OCI-M1 (cell line): ENCODE results near the gene PDC.
"Not testable (repeated sequence)": the region's sequence is repeated elsewhere in the genome, so short reads cannot be mapped to it uniquely, and the experiment has no call there.

Source experiments
- DNase-seq: peaks from one replicate; lab custom pipeline; 2025; lab: John Stamatoyannopoulos, UW

Gene PDC

GRCh38 chr1:186401446-186401845 lies 59.5 kb downstream of the PDC start:
- DNase-seq = not testable (repeated sequence)
